RWPE2 (cell line): ENCODE measurements around the gene PPFIA4.
"Not testable (repeated sequence)": the region's sequence is repeated elsewhere in the genome, so short reads cannot be mapped to it uniquely, and the experiment has no call there.

Source experiments
- ATAC-seq: fragments of 200-7000 bp; cut with Tn5 transposase; 3 replicates; pipeline ENCODE4 v1.9.1; 2021; ENCODE audit warnings: low read depth
- DNase-seq: peaks from one replicate; pipeline ENCODE4 v3.0.0-alpha.2; 2020; ENCODE audit warnings: low spot score
- H3K27ac ChIP-seq: fragments of 450-650 bp; 2 replicates; pipeline ENCODE4 v1.5.1; 2017; ENCODE audit warnings: mild to moderate bottlenecking; ENCODE audit not compliant: poor library complexity, severe bottlenecking
- H3K27me3 ChIP-seq: fragments of 250-450 bp; sonication (Bioruptor Pico); 2 replicates; pipeline ENCODE4 v1.5.1; 2021; ENCODE audit warnings: mild to moderate bottlenecking, moderate library complexity; ENCODE audit not compliant: insufficient read depth, poor library complexity, severe bottlenecking
- H3K36me3 ChIP-seq: fragments of 250-450 bp; sonication (Bioruptor Pico); 2 replicates; pipeline ENCODE4 v1.5.1; 2020; ENCODE audit warnings: low read depth, mild to moderate bottlenecking, moderate library complexity
- H3K4me1 ChIP-seq: fragments of 250-450 bp; sonication (Bioruptor Pico); 2 replicates; pipeline ENCODE4 v1.5.1; 2021; ENCODE audit warnings: mild to moderate bottlenecking, moderate library complexity; ENCODE audit not compliant: insufficient read depth, poor library complexity, severe bottlenecking
- H3K4me3 ChIP-seq: fragments of 250-450 bp; sonication (Bioruptor Pico); 2 replicates; pipeline ENCODE4 v1.5.1; 2021; ENCODE audit warnings: mild to moderate bottlenecking, moderate library complexity; ENCODE audit not compliant: severe bottlenecking
- H3K9me3 ChIP-seq: fragments of 250-450 bp; sonication (Bioruptor Pico); 2 replicates; pipeline ENCODE4 v1.5.1; 2021; ENCODE audit warnings: mild to moderate bottlenecking, moderate library complexity; ENCODE audit not compliant: severe bottlenecking
- TF ChIP-seq, protein P1 (sequence below): fragments of 450-650 bp; IDR thresholded peaks from one replicate; pipeline ENCODE4 v1.5.1; 2017; ENCODE audit warnings: mild to moderate bottlenecking, moderate library complexity; ENCODE audit not compliant: poor library complexity, severe bottlenecking

PPFIA4 gene

DNA sequence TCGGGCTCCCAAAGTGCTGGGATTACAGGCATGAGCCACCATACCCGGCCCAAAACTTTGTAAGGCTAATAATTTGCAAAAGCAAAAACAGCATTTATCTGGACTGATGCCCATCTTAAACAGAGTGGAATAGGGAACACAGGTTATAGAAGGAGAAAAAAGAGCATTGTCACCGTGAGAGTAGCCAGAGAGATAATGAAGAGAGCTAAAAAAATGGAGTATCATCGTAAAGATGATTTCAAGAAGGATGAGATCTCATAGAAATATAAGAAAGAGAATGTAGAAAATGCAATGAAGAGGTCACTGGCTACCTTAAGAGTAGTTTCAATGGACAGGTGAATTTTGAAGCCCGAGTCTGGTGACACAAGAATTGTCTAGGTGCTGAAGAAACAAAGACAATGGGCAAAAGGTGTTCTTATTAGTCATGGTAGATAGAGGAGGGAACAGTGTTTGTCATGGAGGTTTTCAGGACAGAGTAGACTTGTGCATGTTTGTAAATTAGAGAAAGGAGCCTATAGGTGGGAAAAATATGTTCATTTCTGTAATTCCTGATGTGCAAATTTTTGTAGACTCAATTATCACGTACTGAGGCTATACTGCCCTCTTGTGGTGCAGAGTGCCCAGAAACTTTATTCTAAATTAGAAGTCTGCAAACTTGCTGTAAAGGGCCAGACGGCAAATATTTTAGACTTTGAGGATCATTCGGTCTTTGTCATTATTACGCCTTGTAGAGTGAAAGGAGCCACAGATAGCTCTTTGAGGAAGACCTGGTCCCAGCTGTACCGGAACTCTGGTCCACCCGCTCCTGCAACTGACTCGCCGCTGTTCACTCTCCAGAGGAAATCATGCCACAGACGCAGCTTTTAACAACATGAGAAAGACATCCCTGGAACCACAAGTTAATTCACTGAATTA lies 27.2 kb upstream of the PPFIA4 start:
- H3K4me3 ChIP-seq: no peak overlapping the region
- no peaks in the 10 kb centered on the region for H3K36me3 ChIP-seq
- ATAC-seq (no peak; the same call in 2 of the 3 replicates), DNase-seq (no peak)
- no peaks in the 10 kb centered on the region for H3K4me1 ChIP-seq
- no peaks in the 10 kb centered on the region for H3K9me3 ChIP-seq
- TF ChIP-seq, protein P1, sequence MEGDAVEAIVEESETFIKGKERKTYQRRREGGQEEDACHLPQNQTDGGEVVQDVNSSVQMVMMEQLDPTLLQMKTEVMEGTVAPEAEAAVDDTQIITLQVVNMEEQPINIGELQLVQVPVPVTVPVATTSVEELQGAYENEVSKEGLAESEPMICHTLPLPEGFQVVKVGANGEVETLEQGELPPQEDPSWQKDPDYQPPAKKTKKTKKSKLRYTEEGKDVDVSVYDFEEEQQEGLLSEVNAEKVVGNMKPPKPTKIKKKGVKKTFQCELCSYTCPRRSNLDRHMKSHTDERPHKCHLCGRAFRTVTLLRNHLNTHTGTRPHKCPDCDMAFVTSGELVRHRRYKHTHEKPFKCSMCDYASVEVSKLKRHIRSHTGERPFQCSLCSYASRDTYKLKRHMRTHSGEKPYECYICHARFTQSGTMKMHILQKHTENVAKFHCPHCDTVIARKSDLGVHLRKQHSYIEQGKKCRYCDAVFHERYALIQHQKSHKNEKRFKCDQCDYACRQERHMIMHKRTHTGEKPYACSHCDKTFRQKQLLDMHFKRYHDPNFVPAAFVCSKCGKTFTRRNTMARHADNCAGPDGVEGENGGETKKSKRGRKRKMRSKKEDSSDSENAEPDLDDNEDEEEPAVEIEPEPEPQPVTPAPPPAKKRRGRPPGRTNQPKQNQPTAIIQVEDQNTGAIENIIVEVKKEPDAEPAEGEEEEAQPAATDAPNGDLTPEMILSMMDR: peak; percentile 92
- peaks cover 6% of the 10 kb centered on the region for H3K27me3 ChIP-seq
- H3K27ac ChIP-seq: no peak overlapping the region

DNA sequence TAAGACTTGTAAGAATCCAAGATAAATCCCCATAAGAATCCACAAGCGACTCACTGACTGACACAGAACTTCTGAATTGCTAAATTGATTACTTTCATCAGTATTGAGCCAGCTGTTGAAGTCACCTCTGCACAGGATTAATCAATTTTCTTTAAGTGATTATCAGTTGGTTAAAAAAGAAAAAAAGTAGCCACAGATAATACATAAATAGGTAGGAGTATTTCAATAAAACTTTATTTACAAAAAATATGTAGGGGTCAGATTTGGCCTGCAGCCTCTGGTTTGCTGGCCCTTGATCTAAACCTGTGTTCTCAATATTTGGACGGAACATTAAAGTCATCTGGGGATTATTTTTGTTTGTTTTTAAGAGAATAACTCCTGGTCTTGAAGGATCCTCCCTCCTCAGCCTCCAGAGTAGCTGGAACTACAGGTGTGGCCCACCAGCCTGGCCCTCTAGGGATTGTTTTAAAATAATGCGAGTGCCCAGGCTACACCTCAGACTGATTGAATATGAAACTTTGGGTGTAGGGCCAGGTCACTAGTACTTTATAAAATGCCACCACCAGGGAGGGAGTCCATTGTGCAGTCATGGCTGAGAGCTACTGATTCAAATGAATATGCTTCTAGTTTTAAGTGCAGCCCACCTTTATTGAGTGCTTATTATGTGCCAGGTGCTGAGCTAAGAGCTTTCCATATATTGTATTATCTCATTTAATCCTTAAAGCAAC lies 25.9 kb upstream of the PPFIA4 start:
- DNase-seq: no peak
- no peak overlapping the region for H3K4me3 ChIP-seq
- H3K9me3 ChIP-seq: no peaks in the 10 kb centered on the region
- H3K27me3 ChIP-seq: peaks cover 6% of the 10 kb centered on the region
- no peaks in the 10 kb centered on the region for H3K36me3 ChIP-seq
- ATAC-seq: no peak
- H3K27ac ChIP-seq: no peak overlapping the region
- no peaks in the 10 kb centered on the region for H3K4me1 ChIP-seq
- TF ChIP-seq, protein P1: no peak

DNA sequence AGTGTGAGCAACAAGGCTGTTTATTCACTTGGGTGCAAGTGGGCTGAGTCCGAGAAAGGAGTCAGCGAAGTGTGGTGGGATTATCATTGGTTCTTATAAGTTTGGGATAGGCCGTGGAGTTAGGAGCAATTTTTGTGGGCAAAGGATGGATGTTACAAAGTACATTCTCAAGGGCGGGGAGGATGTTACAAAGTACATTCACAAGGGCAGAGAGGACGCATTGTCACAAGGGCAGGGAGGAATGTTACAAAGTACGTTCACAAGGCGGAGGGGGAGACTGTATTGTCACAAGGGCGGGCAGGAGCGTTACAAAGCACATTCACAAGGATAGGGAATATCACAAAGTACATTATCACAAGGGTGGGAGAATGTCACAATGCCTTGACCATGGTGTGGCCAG lies 24.3 kb upstream of the PPFIA4 start:
- Histone ChIP-seq H3K9me3 (no peaks in the 10 kb centered on the region), H3K27me3 (peaks cover 3% of the 10 kb centered on the region), H3K4me3 (no peak overlapping the region), H3K4me1 (no peaks in the 10 kb centered on the region), H3K36me3 (no peaks in the 10 kb centered on the region), H3K27ac (no peak overlapping the region)
- ATAC-seq (no peak), DNase-seq (no peak)
- TF ChIP-seq, protein P1: no peak

DNA sequence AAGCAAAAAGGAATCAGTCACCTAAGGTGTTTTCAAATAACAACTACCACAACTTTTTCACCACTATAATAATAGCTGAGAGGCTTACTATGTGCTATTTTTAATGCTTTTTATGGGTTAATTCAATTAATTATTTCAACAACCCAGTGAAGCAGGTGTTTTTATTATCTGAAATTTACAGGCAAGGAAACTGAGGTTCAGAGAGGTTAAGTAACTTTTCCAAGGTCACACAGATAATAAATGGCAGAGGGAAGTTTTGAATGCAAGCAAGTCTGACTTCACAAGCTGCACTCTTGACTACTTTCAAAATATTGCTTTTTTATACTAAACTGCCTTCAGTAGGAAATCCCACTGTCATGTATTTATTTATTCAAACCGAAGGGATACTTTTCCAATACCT lies 23.3 kb upstream of the PPFIA4 start:
- Histone ChIP-seq H3K4me3 (no peak overlapping the region), H3K27me3 (peaks cover 2% of the 10 kb centered on the region), H3K36me3 (no peaks in the 10 kb centered on the region), H3K4me1 (no peaks in the 10 kb centered on the region), H3K9me3 (no peaks in the 10 kb centered on the region), H3K27ac (no peak overlapping the region)
- TF ChIP-seq, protein P1: no peak
- no peak for DNase-seq
- ATAC-seq: no peak

- not testable (repeated sequence) for H3K4me1 ChIP-seq, H3K27me3 ChIP-seq, ATAC-seq, DNase-seq, H3K9me3 ChIP-seq, H3K4me3 ChIP-seq
- Histone ChIP-seq H3K27ac (peak overlapping the region; percentile 64), H3K36me3 (peaks cover 22% of the 10 kb centered on the region)
Observed at GRCh38 chr1:203005395-203006142, 20.7 kb upstream of the PPFIA4 start.
